Middle frontal gyrus (tissue), 1 donor: Measurements from ENCODE around the gene CCDC28A.
"Not testable (repeated sequence)": the region's sequence is repeated elsewhere in the genome, so short reads cannot be mapped to it uniquely, and the experiment has no call there.

ENCODE experiments used
- DNase-seq: peaks from one replicate; pipeline ENCODE4 v3.0.0-alpha.2; 2015; ENCODE audit warnings: low spot score; ENCODE audit errors: extremely low spot score

Gene CCDC28A

DNA sequence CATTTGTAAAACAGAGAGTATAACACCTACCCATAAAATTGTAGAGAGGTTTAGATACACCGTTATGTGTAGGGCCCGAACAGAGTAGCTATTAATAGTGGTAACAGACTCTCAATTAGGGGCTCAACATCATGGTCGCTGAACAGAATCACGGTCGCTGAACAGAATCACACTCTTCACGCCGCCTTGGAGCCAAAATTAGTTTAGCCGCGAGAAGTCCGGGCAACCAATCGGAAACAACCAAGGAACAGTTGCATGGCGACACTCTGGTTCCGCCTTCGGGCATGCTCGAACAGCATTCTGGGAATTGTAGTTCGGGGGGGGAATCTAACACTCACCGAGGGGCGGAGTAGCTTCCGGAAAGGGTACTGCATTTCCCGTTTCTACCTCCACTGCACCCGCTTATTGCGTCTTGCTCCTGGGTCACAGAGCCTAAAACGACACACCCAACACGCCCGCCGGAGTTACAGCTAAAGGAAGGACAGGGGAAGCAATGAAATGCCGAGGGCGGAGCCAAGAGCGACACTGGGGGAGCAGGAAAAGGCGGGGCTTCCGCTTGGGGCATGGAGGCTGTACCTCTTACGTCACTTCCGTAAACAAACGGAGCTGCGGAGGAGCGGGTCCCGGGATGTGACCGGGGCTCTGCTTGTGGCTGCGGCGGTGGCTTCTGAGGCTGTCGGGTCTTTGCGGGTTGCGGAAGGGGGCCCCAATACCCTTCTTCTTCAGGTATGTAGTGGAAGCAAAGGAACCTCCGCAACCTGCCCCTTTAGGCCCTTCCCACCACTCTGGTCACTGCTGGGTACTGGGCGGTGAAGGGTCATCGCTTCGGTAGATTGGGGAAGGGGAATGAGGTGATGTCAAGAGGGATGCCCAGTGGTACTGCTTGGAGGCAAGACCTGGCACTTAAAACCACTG lies at the start of gene CCDC28A:
TSS of gene CCDC28A (plus strand) at position 593 of the 915 bp plus-strand sequence. CDS start 2,352 bp downstream, outside the sequence.
- peak; percentile 93 for DNase-seq

GRCh38 chr6:138724015-138724414 lies 49.6 kb upstream of the CCDC28A start:
- no peak for DNase-seq

DNA sequence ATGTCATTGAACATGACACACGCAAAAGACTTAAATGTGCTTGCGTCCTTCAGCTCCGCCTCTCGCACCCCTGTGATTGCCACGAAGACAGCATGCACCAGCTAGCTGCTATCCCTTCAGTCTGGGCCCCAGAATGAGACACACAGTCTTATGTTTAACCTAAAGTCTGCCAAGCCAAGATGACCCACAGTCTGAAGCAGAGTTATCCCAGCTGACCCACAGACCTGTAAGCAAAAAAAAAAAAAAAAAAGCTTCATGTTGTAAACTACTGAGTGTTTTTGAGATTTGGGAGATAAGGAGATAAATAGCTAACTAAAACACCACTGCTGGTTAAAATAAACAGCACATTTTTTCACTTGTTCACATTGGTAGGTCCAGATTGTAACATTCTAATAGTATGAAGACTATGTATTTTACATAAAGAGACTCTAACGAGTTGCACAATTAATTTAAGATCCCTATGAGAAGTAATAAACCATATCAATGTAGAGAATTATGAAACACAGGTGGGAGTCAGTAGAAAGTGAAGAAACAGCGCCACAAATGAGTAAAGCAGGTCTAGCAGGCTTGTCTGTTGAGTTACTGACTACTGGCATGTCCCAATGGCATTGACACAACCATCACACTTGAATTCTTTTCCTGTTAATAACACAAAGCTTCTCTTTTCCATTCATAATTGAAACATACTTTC lies 47.4 kb upstream of the CCDC28A start:
- DNase-seq, result no peak

DNA sequence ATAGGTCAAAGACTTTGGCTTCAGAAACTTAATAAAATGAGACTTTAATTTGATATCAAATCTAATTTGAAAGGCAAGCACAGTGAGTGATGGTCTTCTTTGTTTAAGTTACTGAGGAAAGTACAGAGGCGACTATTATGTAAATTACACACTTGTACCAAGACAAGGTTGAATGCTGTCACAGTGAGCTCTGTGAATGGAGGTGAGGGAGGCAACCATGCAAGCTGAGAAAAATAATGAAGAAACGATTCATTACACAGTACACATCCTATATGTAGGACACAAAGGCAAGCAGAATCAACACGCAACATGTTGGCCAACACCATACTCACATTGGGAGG lies 46.8 kb upstream of the CCDC28A start:
- no peak for DNase-seq

DNA sequence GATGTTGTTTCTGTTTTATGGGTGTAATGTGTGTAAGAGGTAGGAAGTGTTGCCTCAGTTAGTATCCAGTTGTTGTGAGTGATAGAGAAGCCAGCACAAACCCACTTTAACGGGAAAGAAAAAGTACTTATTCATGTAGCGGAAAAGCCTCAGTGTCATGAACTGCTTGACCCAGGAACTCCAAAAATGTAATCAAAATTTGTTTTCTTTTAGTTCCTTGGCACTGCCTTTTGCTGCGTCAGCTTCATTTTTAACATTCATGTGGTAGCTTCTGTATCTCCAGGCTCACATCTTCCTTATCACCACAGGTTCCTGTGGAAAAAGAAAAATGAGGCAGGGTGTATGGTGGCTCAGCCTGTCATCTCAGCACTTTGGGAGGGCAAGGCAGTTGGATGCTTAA lies 46.4 kb upstream of the CCDC28A start:
- DNase-seq, result no peak

DNA sequence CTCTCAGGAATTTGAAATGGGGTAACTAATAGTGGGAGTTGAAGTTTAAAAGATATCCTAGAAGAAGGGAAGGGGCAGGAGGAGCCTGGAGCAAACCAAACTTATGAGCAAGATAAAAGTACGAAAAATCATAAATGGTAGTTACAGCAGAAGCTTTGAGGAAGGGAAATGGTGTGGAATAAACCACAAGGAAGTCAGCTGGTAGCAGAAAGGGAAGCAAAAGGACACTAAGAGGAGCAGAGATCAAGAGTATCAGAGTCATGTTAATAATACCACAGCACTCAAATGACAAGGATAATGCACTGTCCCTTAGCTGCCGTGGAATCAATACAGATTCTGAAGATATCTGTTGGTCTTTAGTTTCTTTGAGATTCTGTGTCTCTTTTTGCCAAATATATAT lies 44.9 kb upstream of the CCDC28A start:
- DNase-seq, result no peak

DNA sequence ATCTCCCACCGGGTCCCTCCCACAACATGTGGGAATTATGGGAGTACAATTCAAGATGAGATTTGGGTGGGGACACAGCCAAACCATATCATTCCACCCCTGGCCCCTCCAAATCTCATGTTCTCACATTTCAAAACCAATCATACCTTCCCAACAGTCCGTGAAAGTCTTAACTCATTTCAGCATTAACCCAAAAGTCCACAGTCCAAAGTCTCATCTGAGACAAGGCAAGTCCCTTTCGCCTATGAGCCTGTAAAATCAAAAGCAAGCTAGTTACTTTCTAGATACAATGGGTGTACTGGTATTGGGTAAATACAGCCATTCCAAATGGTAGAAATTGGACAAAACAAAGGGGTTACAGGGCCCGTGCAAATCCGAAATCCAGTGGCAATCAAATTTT lies 43.5 kb upstream of the CCDC28A start:
- DNase-seq, result not testable (repeated sequence)

- DNase-seq, result no peak
Observed at GRCh38 chr6:138734585-138734984, 39.0 kb upstream of the CCDC28A start.

DNA sequence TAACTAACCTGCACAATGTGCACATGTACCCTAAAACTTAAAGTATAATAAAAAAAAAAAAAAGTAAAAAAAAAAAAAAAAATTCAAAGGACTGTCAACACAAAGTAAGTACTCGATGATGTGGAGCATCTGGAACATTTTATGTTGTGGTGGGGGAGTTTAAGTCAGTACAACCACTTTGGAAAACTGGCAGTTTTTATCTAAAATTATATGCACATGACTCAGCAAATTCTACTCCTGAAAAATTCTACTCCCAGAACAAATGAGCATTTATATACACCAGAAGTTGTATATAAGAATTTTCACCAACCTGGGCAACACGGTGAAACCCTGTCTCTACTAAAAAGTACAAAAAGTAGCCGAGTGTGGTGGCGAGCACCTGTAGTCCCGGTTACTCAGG lies 36.9 kb upstream of the CCDC28A start:
- no peak for DNase-seq

- DNase-seq, result no peak
Observed at GRCh38 chr6:138752017-138752416, 21.6 kb upstream of the CCDC28A start.

GRCh38 chr6:138757136-138757535 lies 16.4 kb upstream of the CCDC28A start:
- DNase-seq, result no peak

GRCh38 chr6:138765896-138766655 lies 7.5 kb upstream of the CCDC28A start:
- peak; percentile 40 for DNase-seq

- no peak for DNase-seq
Observed at GRCh38 chr6:138769102-138769676, 4.4 kb upstream of the CCDC28A start.

GRCh38 chr6:138772596-138773176 lies 883 bp upstream of the CCDC28A start:
- no peak for DNase-seq

- DNase-seq, result no peak
Observed at GRCh38 chr6:138774370-138774769, 801 bp downstream of the CCDC28A start.

- no peak for DNase-seq
Observed at GRCh38 chr6:138776659-138777058, 3.1 kb downstream of the CCDC28A start.

GRCh38 chr6:138778331-138778730 lies 4.8 kb downstream of the CCDC28A start:
- no peak for DNase-seq

GRCh38 chr6:138782243-138782642 lies 8.7 kb downstream of the CCDC28A start:
- no peak for DNase-seq

DNA sequence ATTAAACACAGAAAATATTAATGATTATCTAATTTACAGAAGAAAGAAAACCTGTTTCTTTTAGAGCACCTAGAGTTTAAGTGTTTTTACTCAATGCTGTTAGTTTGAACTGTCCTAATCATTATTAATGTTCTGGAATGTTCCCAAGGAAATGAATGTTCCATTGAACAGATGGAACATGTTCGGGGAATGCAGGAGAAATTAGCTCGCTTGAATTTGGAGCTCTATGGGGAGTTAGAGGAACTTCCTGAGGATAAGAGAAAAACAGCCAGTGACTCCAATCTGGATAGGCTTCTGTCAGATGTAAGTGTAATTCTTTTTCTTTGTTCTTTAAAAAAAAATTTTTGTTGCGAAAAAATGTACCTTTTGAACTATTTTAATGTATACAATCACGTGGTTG lies 11.5 kb downstream of the CCDC28A start:
- DNase-seq, result no peak

- no peak for DNase-seq
Observed at GRCh38 chr6:138785980-138786379, 12.4 kb downstream of the CCDC28A start.

DNA sequence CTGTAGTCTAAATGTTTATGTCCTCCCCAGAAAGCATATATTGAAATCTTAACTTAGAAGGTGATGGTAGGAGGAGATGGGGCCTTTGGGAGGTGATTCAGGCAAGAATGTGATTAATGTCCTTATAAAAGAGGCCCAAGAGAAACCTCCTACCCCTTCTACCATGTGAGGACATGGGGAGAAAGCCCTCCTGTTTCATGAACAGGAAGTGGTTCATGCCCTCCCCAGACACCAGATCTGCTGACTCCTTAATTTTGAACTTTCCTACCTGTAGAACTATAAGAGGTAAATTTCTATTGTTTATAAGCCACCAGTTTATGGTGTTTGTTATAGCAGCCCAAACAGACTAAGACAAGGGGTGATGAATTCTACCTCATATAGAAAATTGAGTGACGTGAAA lies 13.6 kb downstream of the CCDC28A start:
- no peak for DNase-seq
